HG03571 (cell line): ENCODE results near the gene RECQL5.
"Not testable (repeated sequence)": the region's sequence is repeated elsewhere in the genome, so short reads cannot be mapped to it uniquely, and the experiment has no call there.

Experiments used
- ATAC-seq: cut with Tn5 transposase; IDR thresholded peaks from one replicate; pipeline ENCODE4 v1.9.1; 2021; ENCODE audit not compliant: unreplicated experiment

Gene RECQL5

DNA sequence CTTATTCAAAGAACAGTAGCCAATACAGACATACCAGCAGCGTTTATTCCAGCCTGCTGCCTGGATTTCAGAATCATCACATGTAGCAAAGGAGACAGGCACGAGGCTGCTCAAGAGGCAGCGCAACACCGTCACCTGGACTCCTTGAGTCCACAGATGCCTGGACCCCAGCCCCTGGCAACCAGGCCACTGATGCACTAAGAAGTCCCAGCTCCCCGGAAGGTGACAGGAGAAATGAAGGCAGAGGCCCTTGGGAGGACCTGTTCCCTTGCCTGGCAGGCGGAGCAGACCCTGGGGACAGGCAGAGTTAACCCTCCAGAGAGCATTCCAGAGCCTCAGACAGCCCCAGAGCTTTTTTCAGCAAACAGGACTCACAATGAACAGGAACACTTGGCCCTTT lies 17.3 kb downstream of the RECQL5 start:
- no peak for ATAC-seq

DNA sequence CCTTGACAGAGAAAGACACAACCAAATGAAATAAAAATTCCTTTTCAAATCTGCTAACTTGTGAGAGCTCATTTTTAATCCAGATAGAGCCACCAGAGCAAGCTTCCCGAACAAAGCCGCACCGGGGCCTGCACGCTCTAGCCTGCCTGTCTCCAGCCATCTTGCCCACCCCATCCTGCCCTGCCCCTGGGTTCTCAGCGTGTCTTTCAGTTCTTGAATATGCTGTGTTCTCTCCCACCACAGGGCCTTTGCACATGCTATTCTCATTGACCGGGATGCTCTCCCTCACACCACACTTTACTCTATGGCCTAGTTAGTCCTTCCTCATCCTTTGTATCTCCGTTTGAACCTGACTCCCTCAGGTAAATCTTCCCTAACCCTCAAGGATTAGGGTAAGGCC lies 19.0 kb downstream of the RECQL5 start:
- no peak for ATAC-seq

DNA sequence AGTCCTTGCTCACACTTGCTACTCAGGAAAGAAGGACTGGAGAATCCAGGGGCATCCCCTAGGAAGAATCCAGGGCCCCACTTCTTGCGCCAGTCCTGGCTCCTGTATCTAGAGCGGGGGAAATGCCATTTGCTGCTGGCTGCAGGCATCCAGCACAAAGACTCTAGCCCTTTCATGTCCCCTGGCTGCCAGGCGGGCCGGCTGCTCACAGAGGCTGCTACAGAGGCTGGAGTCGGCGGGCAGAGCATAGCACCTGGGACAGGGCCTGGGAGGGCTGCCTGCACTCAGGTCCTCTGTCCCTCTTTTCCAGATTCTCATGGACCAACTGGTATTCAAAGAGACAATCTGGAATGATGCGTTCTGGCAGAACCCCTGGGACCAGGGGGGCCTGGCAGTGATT lies 19.9 kb downstream of the RECQL5 start:
- no peak for ATAC-seq

DNA sequence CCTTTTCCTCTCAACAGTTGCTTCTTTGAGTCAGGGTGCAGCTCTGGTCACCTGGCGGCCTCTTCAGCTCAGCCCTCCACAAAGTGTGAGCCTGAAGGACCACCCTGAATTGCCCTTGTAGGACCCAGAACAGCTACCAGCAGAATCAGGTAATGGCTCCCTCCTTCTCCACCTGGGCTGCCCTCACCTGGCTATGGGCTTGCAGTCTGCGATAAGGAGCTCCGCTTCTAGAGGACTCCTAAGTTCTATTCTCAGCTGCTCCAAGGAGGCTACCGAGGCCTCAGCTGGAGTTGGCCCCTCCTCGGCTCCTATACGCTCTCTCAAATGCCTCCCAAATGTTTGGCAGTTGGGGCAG lies 20.3 kb downstream of the RECQL5 start:
- no peak for ATAC-seq

DNA sequence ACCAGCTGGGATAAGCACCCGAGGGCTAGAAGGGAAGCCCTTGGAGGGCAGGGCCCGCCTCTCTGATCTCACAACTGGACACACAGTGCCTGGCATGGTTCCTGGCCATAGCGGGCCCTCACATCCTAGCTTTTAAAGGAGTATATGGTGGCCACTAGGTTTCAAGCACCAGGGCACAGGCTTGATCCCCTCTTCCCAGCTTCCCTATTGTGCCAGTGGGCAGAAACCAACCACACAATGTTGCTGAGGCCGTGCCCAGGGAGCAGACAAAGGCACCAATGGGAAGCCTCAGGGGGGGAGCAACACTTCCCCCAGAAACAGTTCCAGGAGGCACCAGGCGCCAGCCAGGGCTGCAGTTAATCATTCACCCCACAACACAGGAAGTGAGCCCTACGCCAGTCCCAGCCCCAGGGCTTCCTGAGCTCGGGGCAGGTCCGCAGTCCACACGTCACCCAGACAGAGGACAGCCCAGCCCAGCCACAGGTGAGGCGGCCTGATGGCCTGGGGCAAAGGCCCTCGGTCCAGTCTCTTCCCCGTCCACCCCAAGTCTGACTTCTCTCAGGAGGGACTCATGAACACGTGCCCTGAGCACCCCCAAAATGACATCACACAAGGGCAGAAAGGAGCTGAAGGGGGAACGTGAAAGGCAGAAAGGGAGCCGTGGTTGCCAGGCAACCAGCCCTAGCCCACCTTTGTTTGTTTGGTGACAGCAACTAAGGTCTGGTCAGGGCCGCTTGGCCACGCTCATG lies 20.9 kb downstream of the RECQL5 start:
- peak; percentile 83 for ATAC-seq

DNA sequence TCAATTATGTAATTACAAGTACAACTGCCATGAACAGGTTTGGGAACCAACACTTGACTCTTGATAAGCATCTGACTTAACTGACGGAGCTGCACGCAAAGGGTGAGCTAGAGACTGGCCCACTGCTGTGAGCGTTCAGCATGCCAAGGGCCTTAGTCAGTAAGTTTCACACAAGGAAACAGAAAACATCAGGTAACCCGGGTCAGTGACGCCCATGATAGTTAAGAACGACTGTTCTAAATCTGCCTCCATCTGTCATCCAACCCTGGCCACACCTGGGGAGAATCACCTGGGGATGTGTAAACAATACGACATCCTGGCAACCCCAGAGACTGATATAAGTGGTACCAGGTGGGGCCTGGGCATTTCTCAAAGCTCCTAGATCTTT lies 21.5 kb downstream of the RECQL5 start:
- no peak for ATAC-seq

DNA sequence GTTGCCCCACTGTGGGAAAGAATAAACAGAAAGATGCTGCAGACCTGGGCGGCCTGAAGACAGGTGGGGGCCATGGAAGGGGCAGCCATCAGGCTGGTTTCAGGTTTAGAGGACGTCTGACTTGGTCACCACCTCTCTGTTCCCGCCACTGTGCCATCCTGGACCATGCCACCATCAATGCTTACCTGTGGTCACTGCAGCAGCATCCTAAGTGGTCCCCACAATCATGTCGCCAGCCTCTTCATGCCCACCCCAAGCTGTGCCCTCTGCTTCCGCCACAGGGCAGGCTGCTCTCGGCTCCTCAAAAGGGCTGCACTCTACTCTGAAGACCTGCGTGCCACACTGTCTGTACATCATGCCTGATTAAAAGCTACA lies 23.3 kb downstream of the RECQL5 start:
- no peak for ATAC-seq

DNA sequence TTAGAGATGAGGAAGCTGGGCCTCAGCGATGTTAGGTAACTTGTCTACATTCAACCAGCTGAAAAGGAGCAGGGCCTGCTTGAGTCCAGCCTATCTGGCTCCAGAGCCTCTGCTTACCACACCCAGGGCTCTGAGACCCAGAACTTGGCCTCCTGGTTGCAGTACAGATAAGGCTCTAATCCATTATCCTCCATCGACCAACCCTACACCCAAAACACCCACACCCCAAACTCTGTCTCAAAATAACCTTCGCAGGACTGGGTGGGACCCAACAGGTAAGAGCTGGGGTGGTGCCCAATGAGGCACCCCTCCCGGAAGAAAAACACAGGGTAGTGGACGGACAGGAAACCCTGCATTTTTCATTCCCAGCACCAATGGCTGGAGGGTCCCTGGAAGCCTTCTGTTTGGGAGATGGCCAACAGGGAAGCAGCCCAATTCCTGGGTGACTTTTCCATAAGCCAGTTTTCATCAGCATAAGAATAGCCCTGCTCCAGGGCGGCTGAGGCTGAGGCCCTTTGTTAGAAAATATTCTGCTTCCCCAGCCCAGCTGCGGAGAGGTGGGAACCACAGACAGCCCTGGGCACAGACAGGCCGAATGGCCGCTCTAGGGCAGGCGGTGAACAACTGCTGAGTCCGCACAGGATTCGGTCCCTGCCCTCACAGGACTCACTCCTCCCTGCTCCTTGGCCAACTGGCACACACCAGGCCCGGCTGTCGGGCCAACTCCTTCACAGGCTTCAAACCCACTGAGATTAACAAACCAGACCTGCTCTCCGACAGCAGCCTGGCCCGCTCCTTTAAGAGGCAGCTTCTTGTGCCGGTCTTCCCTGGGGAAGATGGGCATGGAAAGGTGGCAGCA lies 23.9 kb downstream of the RECQL5 start:
- ATAC-seq: no peak

DNA sequence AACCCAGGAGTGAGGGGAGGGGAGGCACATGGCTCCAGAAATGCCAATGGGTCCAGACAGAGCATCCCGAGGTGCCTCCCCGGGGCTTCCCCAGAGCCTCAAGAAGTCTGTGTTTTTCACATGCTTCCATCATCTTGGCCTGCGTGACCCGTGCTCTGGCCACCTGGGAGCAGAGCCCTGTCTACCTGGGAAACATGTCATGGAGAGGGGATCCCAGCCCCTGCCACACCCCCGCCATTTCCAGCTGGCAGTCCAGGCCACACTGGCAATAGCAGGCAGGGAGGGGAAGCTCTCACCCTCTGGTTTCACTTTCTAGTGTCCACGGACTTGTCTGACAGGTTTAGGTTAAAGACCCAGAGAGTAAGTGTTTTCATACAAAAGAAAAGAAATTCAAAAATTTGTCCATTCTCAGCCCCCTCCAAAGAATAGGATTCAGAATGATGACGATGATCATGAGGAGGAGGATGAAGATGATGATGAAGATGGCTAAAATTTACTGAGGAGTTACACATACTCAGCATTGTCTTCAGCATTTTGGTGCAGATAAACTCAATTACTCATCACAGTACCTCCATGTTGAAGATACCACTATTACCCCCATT lies 24.7 kb downstream of the RECQL5 start:
- ATAC-seq: no peak

DNA sequence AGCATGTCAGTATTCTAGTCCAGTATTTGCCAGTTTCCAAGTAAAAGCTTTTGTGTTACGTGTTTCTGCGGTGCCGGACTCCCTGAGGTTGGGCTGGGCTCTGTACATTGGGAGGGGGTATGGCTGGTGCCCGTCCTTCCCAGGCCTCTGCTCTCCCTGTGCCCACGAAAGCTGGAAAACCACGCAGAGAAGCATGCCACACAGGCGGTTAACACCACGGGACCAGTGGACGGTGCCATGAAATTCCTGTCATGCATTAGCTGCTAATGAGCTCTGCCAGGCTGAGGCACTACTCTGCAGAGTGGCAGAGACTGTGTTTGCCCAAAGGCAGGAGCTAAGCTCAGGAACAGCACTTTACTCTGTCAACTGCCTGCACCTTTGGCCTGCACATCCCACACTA lies 25.6 kb downstream of the RECQL5 start:
- ATAC-seq: no peak

DNA sequence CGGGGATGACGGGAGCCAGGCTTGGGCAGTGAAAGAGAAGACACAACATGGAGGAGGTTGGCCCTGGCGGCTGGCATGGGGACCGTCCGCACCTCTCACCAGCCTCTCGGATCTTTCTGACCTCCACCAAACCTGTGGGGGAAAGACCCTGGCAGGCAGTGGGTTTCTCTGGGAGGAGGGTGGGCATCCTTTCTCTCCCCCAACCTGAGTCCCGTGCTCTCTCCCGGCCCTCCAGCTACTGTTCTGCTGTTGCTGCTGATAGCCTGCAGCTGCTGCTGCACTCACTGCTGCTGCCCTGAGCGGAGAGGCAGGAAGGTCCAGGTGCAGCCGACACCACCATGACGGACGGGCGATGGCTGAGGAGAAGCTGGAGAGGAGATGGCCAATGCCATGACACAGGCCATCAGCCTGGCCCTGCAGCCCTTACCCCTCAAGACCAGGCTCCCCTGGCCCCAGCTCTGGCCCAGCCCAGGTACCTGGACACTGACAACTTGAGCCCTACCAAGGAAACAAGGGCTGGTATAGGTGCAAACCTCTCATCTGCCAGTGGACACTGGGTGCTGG lies 26.3 kb downstream of the RECQL5 start:
- no peak for ATAC-seq

DNA sequence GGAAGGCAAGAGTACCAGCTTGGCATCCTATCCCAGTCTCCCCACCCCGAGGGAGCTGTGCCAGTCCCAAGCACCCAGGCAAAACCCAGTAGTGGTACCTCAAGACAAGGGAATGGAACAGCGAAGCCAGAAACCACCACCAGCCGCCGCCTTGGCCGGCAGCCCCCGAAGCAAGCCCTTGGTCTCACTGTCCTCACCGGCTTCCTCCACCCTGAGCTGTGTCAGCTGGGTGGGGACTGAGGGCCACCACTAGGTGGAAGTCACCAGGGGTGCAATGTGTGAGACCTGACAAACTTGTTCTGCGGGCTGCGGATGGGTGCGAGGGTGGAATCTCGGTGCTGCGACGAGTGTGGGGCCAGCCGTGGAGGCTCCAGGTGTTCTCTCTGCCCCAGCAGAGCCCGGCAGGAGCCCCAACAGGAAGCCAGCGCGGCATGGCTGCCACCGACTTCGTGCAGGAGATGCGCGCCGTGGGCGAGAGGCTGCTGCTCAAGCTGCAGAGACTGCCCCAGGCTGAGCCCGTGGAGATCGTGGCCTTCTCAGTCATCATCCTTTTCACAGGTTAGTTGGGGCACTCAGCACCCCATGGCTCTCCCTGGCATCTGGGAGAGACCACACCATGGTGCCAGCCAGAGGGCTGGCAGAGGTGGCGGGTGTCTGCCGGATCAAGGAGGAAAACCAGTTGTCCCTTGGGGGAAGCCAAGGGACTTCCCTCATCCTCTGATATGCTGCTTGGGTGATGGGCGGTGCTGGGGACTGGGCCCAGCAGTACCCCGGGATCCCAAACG lies 27.0 kb downstream of the RECQL5 start:
- no peak for ATAC-seq

DNA sequence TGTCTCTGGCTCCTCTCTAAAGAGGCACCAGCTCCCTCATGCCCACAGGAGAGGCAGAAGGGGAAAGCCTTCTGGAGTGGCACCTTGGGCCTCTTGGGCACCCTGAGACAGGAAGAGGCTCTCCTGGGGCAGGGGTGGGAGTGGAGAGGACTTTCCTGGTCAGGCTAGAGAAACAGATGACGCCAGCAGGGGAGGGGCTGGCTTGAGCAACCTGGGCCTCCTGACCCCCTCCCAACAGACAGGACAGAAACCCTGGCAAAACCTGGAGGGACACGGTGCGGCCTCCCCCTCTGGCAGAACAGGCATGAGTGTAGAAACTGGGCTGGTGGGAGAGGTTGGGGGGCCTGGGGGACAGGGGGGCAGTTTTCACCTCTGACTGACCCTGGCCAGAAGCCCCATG lies 27.6 kb downstream of the RECQL5 start:
- no peak for ATAC-seq

DNA sequence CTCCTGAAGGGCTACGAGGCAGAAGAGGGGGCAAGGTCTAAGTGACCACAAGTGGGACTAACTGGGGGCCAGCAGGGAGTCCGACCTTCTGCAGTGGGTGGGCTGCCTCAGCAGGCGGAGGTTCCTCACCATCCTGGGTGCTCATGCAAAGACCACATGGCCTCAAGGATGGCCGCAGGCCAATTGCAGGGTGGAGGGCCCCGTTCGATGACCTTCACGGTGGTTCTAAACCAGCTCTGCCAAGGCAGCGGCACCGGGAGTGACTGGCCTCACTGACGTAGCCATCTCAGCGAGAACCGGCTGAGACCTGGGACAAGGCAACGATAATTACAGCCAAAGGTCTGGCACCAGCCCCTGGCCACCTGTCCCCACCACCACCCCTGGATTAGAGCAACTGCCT lies 28.1 kb downstream of the RECQL5 start:
- ATAC-seq: no peak

DNA sequence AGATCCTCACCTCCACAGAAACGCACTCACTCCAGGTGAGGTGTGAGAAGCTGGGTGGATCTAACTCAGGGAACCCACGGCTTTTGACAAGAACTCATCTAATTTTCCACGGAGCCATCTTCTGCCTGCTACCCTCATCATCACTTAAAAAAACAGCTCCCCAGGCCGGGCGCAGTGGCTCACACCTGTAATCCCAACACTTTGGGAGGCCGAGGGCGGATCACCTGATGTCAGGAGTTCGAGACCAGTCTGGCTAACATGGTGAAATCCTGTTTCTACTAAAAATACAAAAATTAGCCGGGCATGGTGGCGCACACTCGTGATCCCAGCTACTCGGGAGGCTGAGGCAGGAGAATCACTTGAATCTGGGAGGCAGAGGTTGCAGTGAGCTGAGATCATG lies 28.9 kb downstream of the RECQL5 start:
- ATAC-seq: not testable (repeated sequence)

DNA sequence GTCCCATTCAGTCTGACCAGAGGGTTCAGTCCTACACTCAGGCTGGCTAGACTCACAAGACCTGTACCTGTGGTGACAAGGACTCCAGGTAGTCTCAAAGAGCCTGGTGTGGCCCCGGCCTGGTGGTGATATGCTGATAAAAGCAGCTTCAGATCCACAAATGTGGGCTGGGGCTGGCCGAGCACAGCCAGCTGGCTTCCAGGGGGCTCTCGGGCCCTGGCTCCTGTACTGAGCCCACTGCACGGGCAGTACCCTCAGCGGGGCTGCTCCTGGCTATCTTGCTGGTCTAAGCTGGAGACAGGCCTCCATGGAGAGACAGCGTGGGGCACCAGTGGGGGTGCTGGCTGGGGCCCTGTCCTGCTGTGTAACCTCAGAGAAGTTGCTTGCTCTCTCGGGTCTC lies 29.4 kb downstream of the RECQL5 start:
- ATAC-seq: no peak

DNA sequence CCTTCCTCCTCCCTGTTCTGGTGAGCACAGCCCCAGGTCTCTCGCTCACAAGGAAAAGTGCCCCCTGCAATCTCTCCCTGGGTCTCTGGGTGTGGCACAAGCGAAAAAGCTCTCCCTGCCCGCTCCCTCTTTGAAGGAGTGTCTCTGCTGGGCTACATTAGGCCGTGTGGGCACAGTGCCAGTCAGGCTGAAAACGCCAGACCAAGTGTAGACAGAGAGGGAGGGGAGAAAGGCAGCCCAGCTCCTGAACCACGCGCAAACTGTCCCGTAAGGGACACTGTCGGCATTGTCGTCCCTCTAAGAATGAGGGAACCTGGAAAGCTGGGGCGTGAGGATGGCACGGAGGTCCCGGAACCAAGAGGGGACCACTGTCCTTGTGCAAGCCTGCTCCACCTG lies 29.8 kb downstream of the RECQL5 start:
- no peak for ATAC-seq

DNA sequence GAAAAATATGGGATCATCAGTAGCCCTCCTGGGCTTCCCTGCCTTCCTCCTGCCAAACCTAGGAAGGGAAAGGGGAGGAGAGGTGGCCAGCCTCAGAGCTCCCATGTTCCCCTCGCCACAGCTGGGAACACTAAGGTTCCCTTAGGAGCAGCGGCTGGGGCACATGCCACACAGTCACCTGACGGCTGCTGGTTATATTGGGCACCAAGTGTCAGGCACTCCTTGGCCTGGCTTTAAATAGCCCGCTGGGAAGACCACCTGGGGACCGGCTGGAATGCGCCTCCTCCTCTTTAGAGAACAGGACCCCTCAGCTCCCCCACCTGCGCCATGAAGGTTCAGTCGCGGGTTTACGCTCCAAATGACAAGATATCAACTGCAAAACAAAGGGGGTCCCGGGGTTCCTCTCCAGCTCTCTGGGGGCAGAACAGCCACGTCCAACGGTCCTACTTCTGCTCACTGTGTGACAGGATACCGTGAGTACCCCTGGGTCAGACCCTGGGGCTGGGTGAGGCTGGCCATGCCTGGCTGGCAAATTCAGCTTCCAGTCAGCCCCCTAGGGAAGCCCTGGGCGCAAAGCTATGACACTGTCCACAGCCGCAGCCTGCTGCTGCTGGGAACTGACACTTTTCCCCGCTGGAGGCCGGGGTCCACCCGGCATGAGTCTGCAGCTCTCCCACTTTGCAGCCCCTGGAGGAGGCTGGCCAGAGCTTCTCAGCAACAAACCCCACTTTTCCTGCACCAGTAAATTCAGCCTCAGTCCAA lies 30.4 kb downstream of the RECQL5 start:
- no peak for ATAC-seq

DNA sequence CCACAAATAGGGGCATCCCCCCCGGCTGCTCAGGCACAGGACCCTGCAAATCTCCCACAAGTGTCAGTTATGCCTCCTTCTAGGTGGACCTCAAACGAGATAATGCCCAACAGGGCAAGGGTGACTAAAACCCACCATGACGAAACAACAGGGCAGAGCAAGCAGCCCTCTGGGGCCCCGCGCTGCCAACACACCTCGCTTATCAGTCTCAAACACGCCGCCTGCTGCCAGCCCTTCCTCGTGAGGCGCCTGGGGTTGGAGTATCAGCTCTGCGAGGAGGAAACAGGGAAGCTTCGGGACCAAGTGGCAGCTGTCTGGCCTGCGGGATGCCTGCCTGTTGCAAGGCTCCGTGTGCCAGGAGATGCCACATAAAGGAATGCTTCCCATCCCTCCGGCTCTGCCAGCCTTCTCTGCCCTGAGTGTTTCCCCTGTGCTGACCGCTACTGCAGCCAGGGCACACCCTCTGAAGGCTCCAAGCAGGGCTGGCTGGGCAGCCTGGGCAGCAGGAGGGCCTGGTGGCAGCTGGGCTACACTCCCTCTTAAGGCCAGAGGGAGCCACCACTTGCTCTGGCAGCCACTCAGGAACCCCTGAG lies 31.2 kb downstream of the RECQL5 start:
- ATAC-seq: no peak
